Lower leg skin (tissue), 3 donors: ENCODE measurements around the gene LRP1B.

Experiments
- CTCF ChIP-seq, 3 donors: fragments of 450-650 bp; IDR thresholded peaks; one replicate each; pipeline ENCODE4 v1.5.1; 2016; ENCODE audit warnings: antibody characterized with exemption in 3 of 3, mild to moderate bottlenecking in 3 of 3, moderate library complexity in 2 of 3
- POLR2A ChIP-seq, 2 donors: fragments of 450-650 bp; IDR thresholded peaks; one replicate each; pipeline ENCODE4 v1.6.1; 2016 to 2017; ENCODE audit warnings: antibody characterized with exemption in 2 of 2, mild to moderate bottlenecking in 1 of 2, moderate library complexity in 1 of 2

- no peak for TF ChIP-seq CTCF (IDR thresholded peaks at IDR 0.05)
- TF ChIP-seq POLR2A (IDR thresholded peaks at IDR 0.05) = no peak
Observed at GRCh38 chr2:140679752-140680151, 1451.1 kb downstream of the LRP1B start.
